GM12878 (cell line): ENCODE measurements around the gene ARID1A. TPM values are rescaled to one million over a fixed set of nuclear protein-coding genes. Genes with fewer than 3 reads are reported as not detected.
"Not testable (repeated sequence)": the region's sequence is repeated elsewhere in the genome, so short reads cannot be mapped to it uniquely, and the experiment has no call there.

Experiments used
- ATAC-seq: fragments of 200-7000 bp; cut with Tn5 transposase; 3 replicates; pipeline ENCODE4 v1.9.1; 2020; ENCODE audit warnings: mild to moderate bottlenecking, moderate library complexity
- BruUV-seq: library from RNA; stranded (reverse); fragments of 400-500 nt; replicated peaks from 2 replicates; lab custom pipeline; 2021; lab: Mats Ljungman, UMichigan
- CTCF ChIA-PET: fragments of 300-600 bp; sonication (Branson Sonifier 250); formaldehyde crosslinking; extraction: SDS; loops from one replicate; lab custom pipeline; 2021; ENCODE audit warnings: inconsistent platforms; lab: Yijun Ruan, JAX
- POLR2A ChIA-PET: fragments of 350-600 bp; formaldehyde crosslinking; extraction: SDS; loops from one replicate; lab custom pipeline; 2021; ENCODE audit warnings: inconsistent platforms; lab: Charles Lee
- RAD21 ChIA-PET: fragments of 300-600 bp; sonication (Branson Sonifier 250); formaldehyde crosslinking; loops from one replicate; lab custom pipeline; 2023; ENCODE audit warnings: antibody characterized with exemption; ENCODE audit not compliant: unreplicated experiment; lab: Charles Lee
- SMC1A ChIA-PET: fragments of 300-600 bp; sonication (Branson Sonifier 250); formaldehyde crosslinking; loops from one replicate; lab custom pipeline; 2023; ENCODE audit not compliant: unreplicated experiment, uncharacterized antibody; lab: Charles Lee
- DNase-seq: peaks from one replicate; pipeline ENCODE4 v3.0.0-alpha.2; 2011; ENCODE audit warnings: low read depth, low spot score
- FAIRE-seq: peaks from 3 replicates; lab custom pipeline; 2011; peaks lifted over from hg19 to GRCh38; lab: Jason Lieb, UNC
- H2AFZ ChIP-seq: 2 replicates; pipeline ENCODE4 v1.6.0; 2011; ENCODE audit warnings: low read depth, low read length, control low read depth; ENCODE audit not compliant: control insufficient read depth
- H3K27ac ChIP-seq: 2 replicates; pipeline ENCODE4 v1.5.1; 2011; ENCODE audit warnings: control low read depth; ENCODE audit not compliant: control insufficient read depth, insufficient read depth
- H3K27me3 ChIP-seq, 2 experiments: replicated peaks in 1 of 2; 2 replicates each; pipeline versions ENCODE4 v1.6.0 to v1.6.1; 2011; ENCODE audit warnings: low read length in 1 of 2; ENCODE audit not compliant: control insufficient read depth in 2 of 2, insufficient read depth in 2 of 2
- H3K36me3 ChIP-seq, 2 experiments: 2 replicates each; pipeline ENCODE4 v1.5.1; 2011; ENCODE audit warnings: low read length in 1 of 2; ENCODE audit not compliant: control insufficient read depth in 2 of 2, insufficient read depth in 2 of 2
- H3K4me1 ChIP-seq: 2 replicates; pipeline ENCODE4 v1.6.1; 2011; ENCODE audit warnings: mild to moderate bottlenecking, low read length, moderate library complexity, mixed read lengths; ENCODE audit not compliant: control insufficient read depth, insufficient read depth
- H3K4me2 ChIP-seq: 2 replicates; pipeline ENCODE4 v1.6.0; 2011; ENCODE audit warnings: control low read depth; ENCODE audit not compliant: control insufficient read depth, insufficient read depth
- H3K4me3 ChIP-seq: fragments of 200-600 bp; sonication (generic); 2 replicates; pipeline ENCODE4 v1.5.1; 2016
- H3K79me2 ChIP-seq: 2 replicates; pipeline ENCODE4 v1.6.0; 2011; ENCODE audit warnings: low read length; ENCODE audit not compliant: control insufficient read depth, insufficient read depth
- H3K9ac ChIP-seq: 2 replicates; pipeline ENCODE4 v1.8.0; 2011; ENCODE audit warnings: low read length, control low read depth, mixed read lengths; ENCODE audit not compliant: control insufficient read depth, insufficient read depth
- H3K9me3 ChIP-seq: replicated peaks from 3 replicates; pipeline ENCODE4 v1.5.1; 2011; ENCODE audit warnings: mild to moderate bottlenecking, low read length; ENCODE audit not compliant: control insufficient read depth, insufficient read depth
- H4K20me1 ChIP-seq: 2 replicates; pipeline ENCODE4 v1.6.0; 2011; ENCODE audit not compliant: control insufficient read depth, insufficient read depth
- FOS ChIP-seq: IDR thresholded peaks from 3 replicates; pipeline ENCODE4 v1.6.1; 2011; ENCODE audit warnings: borderline replicate concordance; ENCODE audit not compliant: insufficient read length; ENCODE audit errors: extremely low read depth
- GATAD2B ChIP-seq: fragments of 450-650 bp; conservative IDR thresholded peaks from 2 replicates; pipeline ENCODE4 v1.6.1; 2017; ENCODE audit warnings: low read depth, mild to moderate bottlenecking, moderate library complexity
- RAD51 ChIP-seq: fragments of 450-650 bp; IDR thresholded peaks from 2 replicates; pipeline ENCODE4 v1.6.1; 2016; ENCODE audit warnings: moderate library complexity, mild to moderate bottlenecking, inconsistent platforms
- RFX5 ChIP-seq: IDR thresholded peaks from 2 replicates; pipeline ENCODE4 v1.6.1; 2011; ENCODE audit warnings: low read depth, low read length, improper control_type of control experiment
- TAF1 ChIP-seq: IDR thresholded peaks from 2 replicates; pipeline ENCODE4 v1.6.1; 2011; ENCODE audit warnings: mild to moderate bottlenecking, low read depth, low read length, borderline replicate concordance
- ZZZ3 ChIP-seq: IDR thresholded peaks from 2 replicates; pipeline ENCODE4 v1.6.1; 2011; ENCODE audit warnings: low read depth; ENCODE audit not compliant: control insufficient read depth, insufficient read length
- WGBS: methylation state at CpG from one replicate; pipeline ENCODE4 v1.1.6; 2016; ENCODE audit warnings: low lambda C conversion rate; ENCODE audit not compliant: insufficient replicate concordance, insufficient coverage; ENCODE audit errors: missing lambda C conversion rate; 5-methylcytosine and 5-hydroxymethylcytosine counted together
- in situ Hi-C: fragments of 300-500 bp; cut with MboI; formaldehyde crosslinking; loops from 9 replicates; pipeline ENCODE4 v1.14.3; 2018; ENCODE audit warnings: mixed read lengths
- intact Hi-C: fragments of 100-400 bp; cut with micrococcal nuclease; formaldehyde crosslinking; loops from one replicate; pipeline ENCODE4 v1.14.2; 2022; ENCODE audit not compliant: unreplicated experiment
- polyA plus RNA-seq, 11 experiments: library from polyadenylated mRNA; depleted of rRNA in 4 of 11; unstranded in 6 of 11; stranded (reverse) in 5 of 11; fragments of >200 nt; fragmentation: Nextera tagmentation in 4 of 11; fragmentation: Illumina TruSeq in 1 of 11; extraction: Ambion mirVana in 4 of 11; extraction: Trizol in 1 of 11; gene quantifications; 1 replicate in 1 of 11; 2 replicates in 10 of 11; pipeline versions ENCODE4 v1.2.1 to v1.2.3, GENCODE V29; 2011 to 2016; ENCODE audit warnings: inconsistent platforms in 2 of 11, missing spikeins in 2 of 11, low read depth in 1 of 11
- total RNA-seq, 4 experiments: library from RNA; depleted of rRNA in 3 of 4; stranded (reverse); fragments of >200 nt in 3 of 4; fragmentation: Illumina TruSeq in 1 of 4; extraction: Trizol in 1 of 4; gene quantifications; 2 replicates each; pipeline versions ENCODE4 v1.2.1 to v1.2.3, GENCODE V29; 2013 to 2021
- TF ChIP-seq, protein P1 (sequence below): fragments of 450-650 bp; IDR thresholded peaks from 2 replicates; pipeline ENCODE4 v1.6.1; 2017; ENCODE audit warnings: mild to moderate bottlenecking
- TF ChIP-seq, protein P2 (sequence below): IDR thresholded peaks from 2 replicates; pipeline ENCODE4 v1.6.1; 2012; ENCODE audit warnings: low read depth, low read length, improper control_type of control experiment
- TF ChIP-seq, protein P3 (sequence below): IDR thresholded peaks from 2 replicates; pipeline ENCODE4 v1.6.1; 2012; ENCODE audit warnings: low read depth, low read length, improper control_type of control experiment

ARID1A gene
- total and polyA plus RNA-seq, 10 of the 15 experiments (the other 5 are each of a cell fraction or from before 2014, with no cell fraction given) = 10.0 to 98.0 (median 23.5) TPM

DNA sequence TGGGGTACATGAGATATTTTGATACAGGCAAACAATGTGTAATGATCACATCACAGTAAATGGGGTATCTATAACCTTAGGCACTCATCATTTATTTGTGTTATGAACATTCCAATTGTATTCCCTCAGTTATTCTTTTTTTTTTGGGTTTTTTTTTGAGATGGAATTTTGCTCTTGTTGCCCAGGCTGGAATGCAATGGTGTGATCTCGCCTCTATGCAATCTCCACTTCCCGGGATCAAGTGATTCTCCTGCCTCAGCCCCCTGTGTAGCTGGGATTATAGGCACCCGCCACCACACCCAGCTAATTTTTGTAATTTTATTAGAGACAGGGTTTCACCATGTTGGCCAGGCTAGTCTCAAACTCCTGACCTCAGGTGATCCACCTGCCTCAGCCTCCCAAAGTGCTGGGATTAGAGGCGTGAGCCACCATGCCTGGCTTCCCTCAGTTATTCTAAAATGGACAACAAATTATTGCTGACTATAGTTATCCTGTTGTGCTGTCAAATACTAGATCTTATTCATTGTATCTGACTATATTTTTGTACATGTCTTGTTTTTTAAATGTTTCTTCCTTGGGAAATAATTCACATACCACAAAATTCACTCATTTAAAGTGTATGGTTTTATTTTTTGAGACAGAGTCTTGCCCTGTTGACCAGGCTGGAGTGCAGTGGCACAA, 27.6 kb upstream of the ARID1A start:
- ATAC-seq, FAIRE-seq, POLR2A ChIA-PET, H4K20me1 ChIP-seq, BruUV-seq, in situ Hi-C loops, SMC1A ChIA-PET, H2AFZ ChIP-seq, H3K36me3 ChIP-seq, H3K9me3 ChIP-seq, H3K4me3 ChIP-seq, H3K4me1 ChIP-seq, DNase-seq, H3K9ac ChIP-seq, H3K4me2 ChIP-seq, intact Hi-C loops, H3K27ac ChIP-seq, H3K27me3 ChIP-seq, H3K79me2 ChIP-seq: not testable (repeated sequence)
- RAD21 ChIA-PET = interaction anchor here (1.4 to 1.8 kb wide), 2 partner anchors 9 to 120 kb away, joined by 4 to 5 read pairs; no protein-coding TSS in a partner anchor
- 48% methylated on average over 4 of the region's 4 CpGs for WGBS
- CTCF ChIA-PET = interaction anchor here (0.9 to 1.0 kb wide), 2 partner anchors 9 to 24 kb away, joined by 3 read pairs; no protein-coding TSS in a partner anchor

DNA sequence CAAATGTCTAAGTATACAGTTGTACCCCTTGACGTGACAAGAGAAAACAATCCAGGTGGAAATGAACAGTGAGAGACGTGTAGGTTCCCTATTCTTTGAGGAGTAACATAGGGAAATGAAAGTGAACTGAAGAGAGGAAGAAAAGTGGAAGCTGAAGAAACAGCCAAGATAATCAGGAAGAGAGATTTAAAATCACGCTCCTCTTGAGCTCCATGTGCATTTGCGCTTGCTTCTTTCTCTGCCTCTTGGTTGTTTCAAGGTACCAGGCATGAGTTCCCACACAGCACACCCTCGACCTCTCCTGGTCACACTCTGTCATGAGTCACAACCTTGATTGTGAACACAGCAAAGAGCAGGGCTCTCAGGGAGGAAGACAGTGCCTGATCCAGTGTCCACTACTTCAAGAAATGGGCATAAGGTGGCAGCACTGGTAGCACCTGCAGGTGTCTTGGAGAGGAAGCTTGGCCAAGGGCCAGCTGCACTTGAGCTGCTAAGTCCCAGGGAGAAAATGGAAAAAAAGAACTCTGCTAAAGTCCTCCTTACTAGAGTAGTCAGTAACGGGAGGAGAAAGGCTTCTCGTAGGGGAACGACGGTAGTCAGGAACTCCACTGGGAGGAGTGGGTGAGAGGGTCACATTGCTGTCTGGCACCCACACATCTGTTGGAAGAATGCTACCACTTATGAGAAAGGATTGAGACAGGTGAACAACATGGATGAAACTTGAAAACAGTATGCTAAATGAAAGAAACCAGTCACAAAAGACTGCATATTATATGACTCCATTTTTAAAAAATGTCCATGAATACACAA, 18.3 kb upstream of the ARID1A start:
- ATAC-seq = peak; percentile 99
- Histone ChIP-seq H3K79me2 (no peaks in the 10 kb centered on the region), H3K9me3 (no peaks in the 10 kb centered on the region), H4K20me1 (no peaks in the 10 kb centered on the region), H3K9ac (peak overlapping the region; percentile 25), H3K27ac (peak overlapping the region; percentile 11; the same call in 1 of the 2 replicates), H3K4me2 (peak overlapping the region; percentile 73), H3K36me3 (no peaks in the 10 kb centered on the region), H3K4me3 (no peak overlapping the region), H3K27me3 (no peaks in the 10 kb centered on the region), H2AFZ (peak overlapping the region; percentile 90), H3K4me1 (peaks cover 10% of the 10 kb centered on the region)
- ChIA-PET RAD21 (interaction anchor here (0.6 to 2.8 kb wide), 42 partner anchors 9 to 177 kb away, joined by 3 to 65 read pairs (median 4); partner anchors contain the start of gene PIGV), CTCF (interaction anchor here (0.6 to 2.6 kb wide), 61 partner anchors 9 to 225 kb away, joined by 3 to 96 read pairs (median 5); partner anchors contain the start of gene PIGV), SMC1A (interaction anchor here (0.6 to 10.5 kb wide), 33 partner anchors 11 to 1091 kb away, joined by 3 to 146 read pairs (median 5); partner anchors contain the start of gene PIGV), POLR2A (interaction anchor here (0.6 to 2.0 kb wide), 12 partner anchors 15 to 187 kb away, joined by 3 to 24 read pairs (median 4); partner anchors contain the start of gene PIGV)
- FAIRE-seq = peak; percentile 94
- WGBS = under 1% methylated on average over 9 of the region's 9 CpGs
- intact Hi-C loops = loop anchor here (1.0 to 2.0 kb wide), 3 partner anchors 15 to 112 kb away; no protein-coding TSS in a partner anchor
- in situ Hi-C loops = no loop called here
- peak; percentile 87 for DNase-seq
- no TSS peak for BruUV-seq
- TF ChIP-seq, protein P1, sequence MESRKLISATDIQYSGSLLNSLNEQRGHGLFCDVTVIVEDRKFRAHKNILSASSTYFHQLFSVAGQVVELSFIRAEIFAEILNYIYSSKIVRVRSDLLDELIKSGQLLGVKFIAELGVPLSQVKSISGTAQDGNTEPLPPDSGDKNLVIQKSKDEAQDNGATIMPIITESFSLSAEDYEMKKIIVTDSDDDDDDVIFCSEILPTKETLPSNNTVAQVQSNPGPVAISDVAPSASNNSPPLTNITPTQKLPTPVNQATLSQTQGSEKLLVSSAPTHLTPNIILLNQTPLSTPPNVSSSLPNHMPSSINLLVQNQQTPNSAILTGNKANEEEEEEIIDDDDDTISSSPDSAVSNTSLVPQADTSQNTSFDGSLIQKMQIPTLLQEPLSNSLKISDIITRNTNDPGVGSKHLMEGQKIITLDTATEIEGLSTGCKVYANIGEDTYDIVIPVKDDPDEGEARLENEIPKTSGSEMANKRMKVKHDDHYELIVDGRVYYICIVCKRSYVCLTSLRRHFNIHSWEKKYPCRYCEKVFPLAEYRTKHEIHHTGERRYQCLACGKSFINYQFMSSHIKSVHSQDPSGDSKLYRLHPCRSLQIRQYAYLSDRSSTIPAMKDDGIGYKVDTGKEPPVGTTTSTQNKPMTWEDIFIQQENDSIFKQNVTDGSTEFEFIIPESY = no peak
- TF ChIP-seq RAD51 (no peak), ZZZ3 (no peak), TAF1 (no peak), GATAD2B (0 out of 2 replicates have a peak, but pooled peaks have one; percentile 44), RFX5 (no peak), FOS (no peak)
- TF ChIP-seq, protein P2, sequence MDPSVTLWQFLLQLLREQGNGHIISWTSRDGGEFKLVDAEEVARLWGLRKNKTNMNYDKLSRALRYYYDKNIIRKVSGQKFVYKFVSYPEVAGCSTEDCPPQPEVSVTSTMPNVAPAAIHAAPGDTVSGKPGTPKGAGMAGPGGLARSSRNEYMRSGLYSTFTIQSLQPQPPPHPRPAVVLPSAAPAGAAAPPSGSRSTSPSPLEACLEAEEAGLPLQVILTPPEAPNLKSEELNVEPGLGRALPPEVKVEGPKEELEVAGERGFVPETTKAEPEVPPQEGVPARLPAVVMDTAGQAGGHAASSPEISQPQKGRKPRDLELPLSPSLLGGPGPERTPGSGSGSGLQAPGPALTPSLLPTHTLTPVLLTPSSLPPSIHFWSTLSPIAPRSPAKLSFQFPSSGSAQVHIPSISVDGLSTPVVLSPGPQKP = no peak
- TF ChIP-seq, protein P3, sequence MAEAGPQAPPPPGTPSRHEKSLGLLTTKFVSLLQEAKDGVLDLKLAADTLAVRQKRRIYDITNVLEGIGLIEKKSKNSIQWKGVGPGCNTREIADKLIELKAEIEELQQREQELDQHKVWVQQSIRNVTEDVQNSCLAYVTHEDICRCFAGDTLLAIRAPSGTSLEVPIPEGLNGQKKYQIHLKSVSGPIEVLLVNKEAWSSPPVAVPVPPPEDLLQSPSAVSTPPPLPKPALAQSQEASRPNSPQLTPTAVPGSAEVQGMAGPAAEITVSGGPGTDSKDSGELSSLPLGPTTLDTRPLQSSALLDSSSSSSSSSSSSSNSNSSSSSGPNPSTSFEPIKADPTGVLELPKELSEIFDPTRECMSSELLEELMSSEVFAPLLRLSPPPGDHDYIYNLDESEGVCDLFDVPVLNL = no peak
